DMS79 (cell line): ENCODE measurements around the gene CDH4.
"Not testable (repeated sequence)": the region's sequence is repeated elsewhere in the genome, so short reads cannot be mapped to it uniquely, and the experiment has no call there.

ENCODE experiments used
- DNase-seq: peaks from one replicate; lab custom pipeline; 2025; lab: John Stamatoyannopoulos, UW

The CDH4 gene

DNA sequence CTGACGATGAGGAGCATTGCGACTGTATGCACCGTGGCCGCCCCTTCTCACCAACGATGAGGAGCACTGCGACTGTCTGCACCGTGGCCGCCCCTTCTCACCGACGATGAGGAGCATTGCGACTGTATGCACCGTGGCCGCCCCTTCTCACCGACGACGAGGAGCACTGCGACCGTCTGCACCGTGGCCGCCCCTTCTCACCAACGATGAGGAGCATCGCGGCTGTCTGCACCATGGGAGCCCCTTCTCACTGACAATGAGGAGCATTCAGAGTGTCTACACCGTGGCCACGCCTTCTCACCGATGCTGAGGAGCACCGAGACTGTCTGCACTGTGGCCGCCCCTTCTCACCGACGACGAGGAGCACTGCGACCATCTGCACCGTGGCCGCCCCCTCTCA is 692.9 kb downstream of the CDH4 start:
- DNase-seq: not testable (repeated sequence)

DNA sequence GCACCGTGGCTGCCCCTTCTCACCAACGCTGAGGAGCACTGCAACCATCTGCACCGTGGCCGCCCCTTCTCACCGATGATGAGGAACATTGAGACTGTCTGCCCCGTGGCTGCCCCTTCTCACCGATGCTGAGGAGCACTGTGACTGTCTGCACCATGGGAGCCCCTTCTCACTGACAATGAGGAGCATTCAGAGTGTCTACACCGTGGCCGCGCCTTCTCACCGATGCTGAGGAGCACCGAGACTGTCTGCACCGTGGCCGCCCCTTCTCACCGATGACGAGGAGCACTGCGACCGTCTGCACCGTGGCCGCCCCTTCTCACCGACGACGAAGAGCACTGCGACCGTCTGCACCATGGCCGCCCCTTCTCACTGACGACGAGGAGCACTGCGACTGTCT is 693.4 kb downstream of the CDH4 start:
- DNase-seq: not testable (repeated sequence)

DNA sequence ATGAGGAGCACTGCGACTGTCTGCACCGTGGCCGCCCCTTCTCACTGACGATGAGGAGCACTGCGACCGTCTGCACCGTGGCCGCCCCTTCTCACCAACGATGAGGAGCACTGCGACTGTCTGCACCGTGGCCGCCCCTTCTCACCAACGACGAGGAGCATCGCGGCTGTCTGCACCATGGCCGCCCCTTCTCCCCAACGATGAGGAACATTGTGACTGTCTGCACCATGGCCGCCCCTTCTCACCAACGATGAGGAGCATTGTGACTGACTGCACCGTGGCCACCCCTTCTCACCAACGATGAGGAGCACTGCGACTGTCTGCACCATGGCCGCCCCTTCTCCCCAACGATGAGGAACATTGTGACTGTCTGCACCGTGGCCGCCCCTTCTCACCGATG is 696.0 kb downstream of the CDH4 start:
- not testable (repeated sequence) for DNase-seq

DNA sequence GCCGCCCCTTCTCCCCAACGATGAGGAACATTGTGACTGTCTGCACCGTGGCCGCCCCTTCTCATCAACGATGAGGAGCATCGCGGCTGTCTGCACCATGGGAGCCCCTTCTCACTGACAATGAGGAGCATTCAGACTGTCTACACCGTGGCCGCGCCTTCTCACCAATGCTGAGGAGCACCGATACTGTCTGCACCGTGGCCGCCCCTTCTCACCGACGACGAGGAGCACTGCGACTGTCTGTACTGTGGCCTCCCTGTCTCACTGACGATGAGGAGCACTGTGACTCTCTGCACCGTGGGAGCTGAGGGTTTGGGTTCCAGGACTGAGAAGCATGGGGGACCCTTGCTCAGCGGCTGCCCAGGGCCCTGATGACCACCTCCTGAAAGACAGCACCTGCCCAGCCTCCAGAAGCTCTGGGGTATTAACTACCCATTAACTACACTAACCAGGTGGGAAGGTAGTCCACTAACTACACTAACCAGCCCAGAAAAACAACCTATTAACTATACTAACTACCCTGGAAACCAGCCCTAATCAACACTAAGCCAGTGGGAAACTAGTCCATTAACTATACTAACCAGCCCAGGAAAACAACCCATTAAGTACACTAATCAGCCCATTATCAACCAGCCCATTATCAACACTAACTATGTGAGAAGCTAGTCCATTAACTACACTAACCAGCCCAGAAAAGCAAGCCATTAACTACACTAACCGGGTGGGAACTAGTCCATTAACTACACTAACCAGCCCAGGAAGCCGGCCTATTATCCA is 696.7 kb downstream of the CDH4 start:
- no peak for DNase-seq

DNA sequence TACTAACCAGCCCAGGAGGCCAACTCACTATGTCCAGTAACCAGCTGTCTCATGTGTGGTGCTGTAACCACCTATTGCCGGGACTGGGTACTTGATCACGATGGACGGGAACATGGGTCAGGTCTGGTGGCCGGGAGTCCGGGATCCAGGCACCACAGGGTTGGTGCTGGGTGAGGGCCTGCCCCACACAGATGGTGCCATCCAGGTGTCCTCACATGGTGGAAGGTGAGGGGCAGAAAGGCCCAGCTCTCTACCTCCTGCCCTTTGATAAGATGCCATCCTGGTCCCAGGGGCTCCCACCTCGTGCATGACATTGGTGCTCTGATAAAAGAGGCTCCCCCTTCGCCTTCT is 697.3 kb downstream of the CDH4 start:
- no peak for DNase-seq

DNA sequence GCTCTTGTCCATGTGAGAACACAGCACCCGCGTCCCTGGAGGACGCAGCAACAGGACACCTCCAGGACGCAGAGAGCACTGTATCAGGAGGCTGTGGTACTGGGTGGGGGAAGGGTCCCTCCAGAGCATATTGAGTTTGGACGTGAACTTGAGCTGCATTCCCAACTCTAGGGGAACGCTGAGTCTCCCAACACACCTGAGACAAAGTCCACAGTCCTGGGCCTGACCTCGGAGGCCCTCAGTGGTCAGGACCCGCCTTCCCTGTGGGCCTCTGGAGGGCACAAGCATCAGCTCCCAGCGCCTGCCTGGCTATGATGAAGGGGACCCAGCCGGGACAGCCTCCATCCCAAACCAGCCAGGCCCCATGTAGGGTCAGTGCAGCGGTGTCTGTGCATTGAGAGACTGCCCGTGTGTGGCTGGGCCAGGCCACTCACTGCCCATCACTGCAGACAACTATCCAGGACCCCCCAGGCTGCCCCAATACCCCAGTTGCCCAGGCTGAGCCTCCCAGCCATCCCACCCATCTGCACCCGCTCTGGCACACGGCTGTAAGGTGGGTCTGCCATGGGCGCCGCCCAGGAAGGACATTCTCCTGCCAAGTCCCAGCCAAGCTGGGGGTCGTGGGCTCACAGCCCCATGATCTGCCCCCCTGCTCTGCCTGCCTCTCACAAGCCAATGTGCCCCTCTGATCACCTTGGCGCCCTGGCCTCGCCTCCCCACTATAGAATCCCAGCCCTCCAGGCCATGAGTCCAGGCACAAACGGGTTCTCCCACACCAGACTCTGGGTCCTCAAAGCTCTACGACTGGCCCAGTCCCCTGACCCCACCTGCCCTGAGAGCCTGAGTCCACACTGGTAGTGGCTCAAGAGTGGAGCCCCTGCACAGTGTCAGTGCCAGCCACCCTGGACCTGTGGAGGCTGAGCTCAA is 697.9 kb downstream of the CDH4 start:
- no peak for DNase-seq

DNA sequence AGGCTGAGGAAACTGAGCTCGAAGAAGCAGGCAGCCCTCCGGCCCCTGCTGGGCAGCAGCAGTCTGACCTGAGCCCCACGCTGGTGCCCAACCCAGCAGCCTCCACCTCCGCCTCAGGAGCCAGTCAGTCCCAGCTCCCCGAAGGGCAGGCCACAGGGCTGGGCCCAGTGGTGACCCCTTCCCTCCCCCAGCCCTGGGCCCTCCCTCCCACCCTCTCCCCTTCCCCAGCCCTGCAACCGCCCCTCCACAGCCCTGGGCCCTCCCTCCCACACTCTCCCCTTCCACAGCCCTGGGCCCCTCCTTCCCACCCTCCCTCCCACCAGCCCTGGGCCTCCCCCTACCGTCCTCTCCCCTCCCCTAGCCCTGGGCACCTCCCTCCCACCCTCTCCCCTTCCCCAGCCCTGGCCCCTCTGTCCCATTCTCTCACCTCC is 698.6 kb downstream of the CDH4 start:
- DNase-seq: no peak

DNA sequence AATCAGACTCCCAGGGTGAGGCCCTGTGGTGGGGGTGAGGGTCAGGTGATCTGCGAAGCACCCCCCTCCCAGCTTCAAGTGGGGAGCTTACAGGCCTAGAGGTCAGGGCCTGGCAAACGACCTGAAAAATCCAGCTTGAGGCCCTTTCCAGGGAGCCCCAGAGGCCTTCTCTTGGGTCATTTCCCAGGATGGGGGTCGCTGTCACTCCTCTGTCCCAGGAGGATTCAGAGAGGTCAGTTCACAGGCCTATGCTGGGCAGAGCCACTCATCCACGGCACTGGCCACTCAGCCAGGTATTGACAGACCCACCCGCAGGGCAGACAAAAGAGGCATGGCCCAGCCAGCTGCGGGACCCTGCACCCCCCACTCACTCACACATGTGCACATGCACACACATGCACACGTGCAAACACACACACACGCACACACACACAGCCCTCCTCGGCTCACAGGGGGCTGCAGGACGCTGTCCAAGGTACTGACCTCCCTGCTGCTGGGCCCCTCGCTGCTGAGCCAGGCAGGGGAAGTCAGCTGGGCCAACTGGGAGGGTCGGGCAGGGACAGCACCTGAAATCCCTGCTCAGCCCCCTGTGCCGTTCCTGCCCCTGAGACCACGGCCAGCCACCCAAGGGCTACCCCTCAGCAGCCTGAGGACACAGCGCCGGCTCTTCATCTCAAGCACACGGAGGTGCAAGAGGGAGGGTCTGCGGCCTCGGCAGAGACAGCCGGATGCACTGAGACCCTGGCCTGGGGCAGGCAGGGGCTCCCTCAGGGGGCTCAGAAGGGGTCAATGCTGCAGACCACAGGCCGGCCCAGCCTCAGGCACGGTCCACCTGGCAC is 699.9 kb downstream of the CDH4 start:
- DNase-seq: no peak

DNA sequence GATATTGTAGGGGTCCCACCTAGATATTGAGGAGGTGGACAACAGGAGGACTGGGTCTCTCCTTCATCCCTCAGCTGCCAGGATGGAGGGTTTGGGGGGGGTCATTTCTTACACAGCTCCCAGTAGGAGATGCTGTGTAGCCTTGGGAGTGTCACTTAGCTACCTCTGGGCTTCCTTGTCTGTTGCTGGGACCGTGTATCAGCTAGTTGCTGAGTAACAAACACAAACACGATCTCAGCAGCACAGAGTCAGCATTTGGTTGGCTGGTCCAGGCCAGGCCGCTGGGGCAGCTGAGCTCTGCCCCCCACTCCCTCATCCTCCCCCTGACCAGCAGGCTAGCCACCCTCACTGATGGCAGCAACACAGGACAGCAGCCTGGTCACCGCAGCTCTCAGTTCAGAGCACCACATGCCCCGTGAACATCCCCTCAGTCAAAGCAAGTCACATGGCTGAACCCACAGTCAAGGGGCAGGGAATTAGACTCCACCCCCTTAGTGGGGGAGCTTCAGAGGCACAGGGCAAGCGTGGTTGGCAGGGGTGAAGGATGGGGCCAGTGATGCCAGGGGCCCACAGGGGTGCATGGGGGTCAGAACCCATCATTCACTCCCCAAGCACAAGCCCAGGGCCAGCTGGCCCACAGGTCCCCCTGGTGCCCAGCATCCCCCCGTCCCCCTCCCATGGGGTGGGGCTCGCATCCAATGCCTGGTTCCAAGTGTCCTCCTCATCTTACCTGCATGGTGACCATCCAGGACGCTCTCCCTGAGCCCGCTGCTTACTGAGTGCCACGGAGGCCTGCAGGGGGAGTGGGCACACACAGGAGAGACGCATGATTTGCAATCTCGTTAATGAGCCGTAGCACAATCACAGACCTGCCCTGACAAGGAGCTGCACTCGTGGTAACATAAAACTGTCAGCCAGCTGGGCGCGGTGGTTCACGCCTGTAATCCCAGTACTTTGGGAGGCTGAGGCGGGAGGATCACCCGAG is 701.3 kb downstream of the CDH4 start:
- peak; percentile 66 for DNase-seq

DNA sequence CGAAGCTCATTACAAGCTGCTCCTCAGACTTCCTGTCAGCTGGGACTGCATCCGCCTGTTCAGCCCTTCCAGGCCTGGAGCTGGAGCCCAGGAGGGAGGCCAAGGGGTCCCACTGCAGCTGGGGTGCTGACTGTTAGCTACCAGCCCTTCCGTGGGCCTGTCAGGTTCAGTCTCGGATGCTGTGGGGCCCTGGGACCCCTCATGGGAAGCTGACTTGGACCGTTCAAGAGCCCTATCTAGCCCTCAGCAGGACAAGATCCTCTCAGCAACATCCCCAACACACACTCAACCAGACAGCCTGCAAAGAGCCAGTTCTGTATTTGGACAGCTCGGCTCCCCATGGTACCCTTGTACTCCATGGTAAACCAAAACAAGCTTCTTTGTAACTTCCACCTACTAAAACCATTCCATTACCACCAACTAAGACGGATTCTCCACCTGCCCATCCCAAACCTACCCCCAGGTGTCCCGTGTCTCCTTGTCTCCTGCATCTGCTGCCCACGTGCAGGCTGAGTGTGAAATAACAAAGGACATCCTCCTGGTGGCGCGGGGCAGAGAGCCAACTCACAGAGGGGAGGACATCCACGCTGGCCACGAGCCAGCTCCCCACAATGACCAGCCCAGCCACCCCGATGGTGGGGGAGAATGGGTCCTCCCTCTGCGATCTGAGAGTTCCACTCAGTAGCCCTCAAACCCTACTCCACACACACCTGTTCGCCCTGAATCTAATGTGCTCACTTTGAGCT is 702.4 kb downstream of the CDH4 start:
- DNase-seq: peak; percentile 43

DNA sequence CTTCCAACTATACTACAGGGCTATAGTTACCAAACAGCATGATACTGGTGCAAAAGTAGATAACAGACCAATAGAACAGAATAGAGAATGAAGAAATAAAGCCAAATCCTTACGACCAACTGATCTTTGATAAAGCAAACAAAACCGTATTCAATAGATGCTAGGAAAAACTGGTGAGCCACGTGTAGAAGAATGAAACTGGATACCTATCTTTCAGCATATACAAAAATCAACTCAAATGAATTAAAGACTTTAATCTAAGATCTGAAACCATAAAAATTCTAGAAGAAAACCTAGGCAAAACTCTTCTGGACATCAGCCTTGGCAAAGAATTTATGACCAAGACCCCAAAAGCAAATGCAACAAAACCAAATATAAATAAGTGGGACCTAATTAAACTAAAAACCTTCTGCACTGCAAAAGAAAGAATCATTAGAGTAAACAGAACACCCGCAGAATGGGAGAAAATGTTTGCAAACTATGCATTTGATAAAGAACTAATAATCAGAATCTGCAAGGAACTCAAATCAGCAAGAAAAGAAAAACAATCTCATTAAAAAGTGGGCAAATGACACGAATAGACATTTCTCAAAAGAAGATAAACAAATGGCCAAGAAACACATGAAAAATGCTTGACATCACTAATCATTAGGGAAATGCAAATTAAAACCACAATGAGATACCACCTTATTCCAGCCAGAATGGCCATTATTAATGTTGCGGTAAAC is 703.8 kb downstream of the CDH4 start:
- no peak for DNase-seq

DNA sequence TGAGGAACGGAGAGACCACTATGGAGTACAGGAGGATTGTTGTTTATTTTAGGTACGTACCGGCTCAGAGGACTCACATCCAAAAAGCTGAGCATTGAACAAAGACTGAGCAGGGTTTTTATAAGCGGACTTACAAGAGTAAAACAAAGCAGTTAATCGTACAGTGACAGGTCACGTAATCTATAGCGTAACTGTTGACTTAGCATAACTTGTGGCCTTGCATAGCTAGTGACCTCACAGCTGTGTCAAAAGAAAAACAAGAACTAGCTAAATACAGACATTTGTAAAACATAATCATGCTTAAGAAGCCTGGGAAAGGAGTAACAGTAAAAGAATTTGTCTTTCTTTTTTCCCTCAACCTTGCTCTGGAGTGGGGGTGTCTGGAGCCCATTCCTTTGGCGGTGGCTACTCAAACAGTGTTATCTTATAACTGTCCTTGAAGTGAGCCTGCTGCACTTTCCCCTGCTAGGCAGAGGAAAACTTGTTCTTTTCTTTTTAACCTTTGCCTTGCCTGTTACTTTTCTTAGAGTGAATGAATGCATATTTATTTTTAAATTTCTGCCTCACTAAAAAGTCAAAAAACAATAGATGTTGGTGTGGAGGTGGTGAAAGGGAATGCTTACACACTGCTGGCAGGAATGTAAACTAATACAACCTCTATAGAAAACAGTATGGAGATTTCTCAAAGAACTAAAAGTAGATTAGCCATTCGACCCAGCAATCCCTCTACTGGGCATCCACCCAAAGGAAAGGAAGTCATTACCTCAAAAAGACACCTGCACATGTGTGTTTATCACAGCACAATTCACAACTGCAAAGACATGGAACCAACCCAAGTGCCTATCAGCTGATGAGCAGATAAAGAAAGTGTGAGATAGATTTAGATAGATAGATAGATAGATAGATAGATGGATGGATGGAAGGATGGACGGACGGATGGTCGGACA is 704.6 kb downstream of the CDH4 start:
- no peak for DNase-seq

DNA sequence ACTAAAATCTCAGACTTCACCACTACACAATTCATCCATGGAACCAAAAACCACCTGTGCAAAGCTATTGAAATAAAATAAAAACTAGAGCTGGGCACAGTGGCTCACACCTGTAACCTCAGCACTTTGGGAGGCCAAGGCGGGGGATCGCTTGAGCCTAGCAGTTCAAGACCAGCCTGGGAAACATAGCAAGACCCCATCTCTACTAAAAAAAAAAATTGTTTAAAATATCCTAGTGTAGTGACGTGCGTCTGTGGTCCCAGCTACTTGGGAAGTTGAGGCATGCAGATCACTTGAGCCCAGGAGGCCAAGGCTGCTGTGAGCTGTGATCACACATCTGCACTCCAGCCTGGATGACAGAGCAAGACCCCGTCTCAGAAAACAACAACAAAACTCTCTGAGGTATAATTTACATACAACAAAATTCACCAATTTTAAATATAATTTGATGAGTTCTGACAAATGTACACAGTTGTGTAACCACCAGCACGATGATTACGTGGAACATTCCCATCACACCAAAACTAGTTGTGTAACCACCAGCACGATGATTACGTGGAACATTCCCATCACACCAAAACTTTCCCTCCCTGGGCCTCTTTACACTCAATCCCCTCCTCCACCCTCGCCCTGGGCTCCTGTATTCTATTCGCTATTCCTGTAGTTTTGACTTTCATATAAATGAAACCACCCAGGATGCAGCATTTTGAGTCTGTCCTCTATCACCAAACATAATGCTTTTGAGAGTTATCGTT is 706.1 kb downstream of the CDH4 start:
- no peak for DNase-seq

DNA sequence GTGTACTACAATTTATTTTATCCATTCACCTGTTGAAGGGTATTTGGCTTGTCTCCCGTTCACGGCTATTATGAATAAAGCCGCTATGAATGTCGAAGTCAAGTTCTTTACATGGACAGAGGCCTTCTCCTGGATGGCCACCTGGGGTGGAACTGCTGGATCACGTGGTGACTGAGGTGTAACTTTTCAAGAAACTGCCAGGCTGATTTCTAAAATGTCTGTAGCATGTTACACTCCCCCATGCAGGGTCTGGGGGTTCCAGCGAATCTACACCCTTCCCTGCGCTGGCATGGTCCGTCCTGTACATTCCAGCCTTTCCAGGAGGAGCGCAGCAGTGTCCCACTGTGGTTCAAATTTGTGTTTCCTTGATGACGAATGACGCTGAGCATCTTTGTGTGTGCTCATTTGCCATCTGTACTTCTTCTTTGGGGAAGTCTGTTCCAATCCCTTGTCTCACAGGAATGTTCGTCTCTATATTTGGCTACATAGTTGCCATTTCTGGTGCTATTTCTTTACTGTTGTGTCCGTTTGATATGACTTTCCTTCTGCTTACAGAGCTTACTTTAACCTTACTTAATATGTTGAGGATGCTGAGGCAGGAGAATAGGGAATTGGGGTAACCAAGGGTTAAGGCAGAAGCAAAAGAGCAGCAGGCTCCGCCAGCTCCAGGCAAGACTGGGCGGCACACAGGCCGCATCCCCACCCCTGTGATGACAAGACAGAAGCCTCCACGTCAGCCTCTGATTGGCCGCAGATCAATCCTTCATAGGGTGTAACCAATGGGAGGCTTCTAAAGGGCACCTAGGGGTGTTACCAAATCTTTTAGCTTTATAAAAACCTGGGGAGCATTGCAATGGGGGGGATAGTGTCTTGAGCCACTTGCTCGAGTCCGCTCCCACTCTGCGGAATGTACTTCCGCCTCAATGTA is 707.0 kb downstream of the CDH4 start:
- no peak for DNase-seq

DNA sequence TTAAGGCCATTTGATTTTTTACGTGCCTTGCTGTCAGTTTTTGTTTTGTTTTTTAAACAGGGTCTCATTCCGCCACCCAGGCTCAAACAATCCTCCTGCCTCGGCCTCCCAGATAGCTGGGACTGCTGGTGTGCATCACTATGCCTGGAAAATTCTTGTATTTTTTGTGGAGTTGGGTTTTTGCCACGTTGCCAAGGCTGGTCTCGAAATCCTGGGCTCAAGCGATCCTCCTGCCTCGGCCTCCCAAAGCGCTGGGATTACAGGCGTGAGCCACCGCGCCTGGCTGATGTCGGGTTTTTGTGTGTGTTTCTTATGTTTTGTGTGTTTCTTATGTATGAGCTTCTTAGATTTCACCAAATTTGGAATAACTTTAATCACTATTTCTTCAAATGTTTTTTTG is 708.8 kb downstream of the CDH4 start:
- DNase-seq: no peak

DNA sequence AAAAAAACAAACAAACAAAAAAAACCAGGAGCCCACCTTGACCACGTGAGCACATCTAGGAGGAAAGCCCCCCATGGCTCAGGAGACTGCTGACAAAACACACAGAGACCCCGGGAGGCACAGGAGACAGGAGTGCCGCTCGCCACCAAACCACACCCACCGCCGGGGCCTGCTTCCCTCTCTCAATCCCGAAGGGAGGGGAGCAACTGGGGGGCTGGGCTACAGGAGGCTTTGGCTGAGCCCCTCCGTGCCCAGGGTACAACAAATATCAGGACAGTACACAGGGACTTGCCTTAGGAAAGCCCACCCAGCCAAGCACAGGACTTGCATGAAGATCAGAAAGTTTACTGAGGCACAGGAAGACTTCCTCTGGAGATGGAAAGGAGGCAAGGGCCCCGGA is 711.1 kb downstream of the CDH4 start:
- no peak for DNase-seq
